GM19395 (cell line): ENCODE measurements around the gene ZMYND8.
"Not testable (repeated sequence)": the region's sequence is repeated elsewhere in the genome, so short reads cannot be mapped to it uniquely, and the experiment has no call there.

ENCODE experiments used
- ATAC-seq: cut with Tn5 transposase; IDR thresholded peaks from one replicate; pipeline ENCODE4 v1.9.1; 2021; ENCODE audit warnings: mild to moderate bottlenecking, moderate library complexity; ENCODE audit not compliant: unreplicated experiment

ZMYND8 gene

GRCh38 chr20:47373206-47373733, 16.8 kb upstream of the ZMYND8 start:
- ATAC-seq, result no peak

GRCh38 chr20:47370850-47371782, 14.6 kb upstream of the ZMYND8 start:
- no peak for ATAC-seq

GRCh38 chr20:47370214-47370613, 13.7 kb upstream of the ZMYND8 start:
- no peak for ATAC-seq

- ATAC-seq, result no peak
Observed at GRCh38 chr20:47368301-47368700, 11.8 kb upstream of the ZMYND8 start.

GRCh38 chr20:47366301-47366700, 9.8 kb upstream of the ZMYND8 start:
- not testable (repeated sequence) for ATAC-seq

- ATAC-seq, result no peak
Observed at GRCh38 chr20:47365023-47365764, 8.7 kb upstream of the ZMYND8 start.

GRCh38 chr20:47362361-47363219, 6.1 kb upstream of the ZMYND8 start:
- ATAC-seq, result no peak

GRCh38 chr20:47361057-47361915, 4.8 kb upstream of the ZMYND8 start:
- no peak for ATAC-seq

- ATAC-seq, result no peak
Observed at GRCh38 chr20:47360297-47361056, 4.0 kb upstream of the ZMYND8 start.

- no peak for ATAC-seq
Observed at GRCh38 chr20:47359530-47360296, 3.2 kb upstream of the ZMYND8 start.

- no peak for ATAC-seq
Observed at GRCh38 chr20:47358672-47359529, 2.4 kb upstream of the ZMYND8 start.

GRCh38 chr20:47358039-47358671, 1.7 kb upstream of the ZMYND8 start:
- ATAC-seq, result no peak

GRCh38 chr20:47357296-47358038, 968 bp upstream of the ZMYND8 start:
- ATAC-seq, result peak; percentile 54

- ATAC-seq, result no peak
Observed at GRCh38 chr20:47356220-47356525, 326 bp downstream of the ZMYND8 start.

- ATAC-seq, result no peak
Observed at GRCh38 chr20:47355489-47356219, 845 bp downstream of the ZMYND8 start.
